Urothelium cell line (cell line): ENCODE results near the gene TMEM151A.
A peak's percentile ranks its signal among the peaks of the same experiment; 100 is the strongest.

Experiments
- DNase-seq: peaks from one replicate; pipeline ENCODE4 v3.0.0; 2011; ENCODE audit warnings: low spot score, mixed read lengths
- FAIRE-seq: peaks from 2 replicates; lab custom pipeline; 2011; peaks lifted over from hg19 to GRCh38; lab: Jason Lieb, UNC

The TMEM151A gene

DNA sequence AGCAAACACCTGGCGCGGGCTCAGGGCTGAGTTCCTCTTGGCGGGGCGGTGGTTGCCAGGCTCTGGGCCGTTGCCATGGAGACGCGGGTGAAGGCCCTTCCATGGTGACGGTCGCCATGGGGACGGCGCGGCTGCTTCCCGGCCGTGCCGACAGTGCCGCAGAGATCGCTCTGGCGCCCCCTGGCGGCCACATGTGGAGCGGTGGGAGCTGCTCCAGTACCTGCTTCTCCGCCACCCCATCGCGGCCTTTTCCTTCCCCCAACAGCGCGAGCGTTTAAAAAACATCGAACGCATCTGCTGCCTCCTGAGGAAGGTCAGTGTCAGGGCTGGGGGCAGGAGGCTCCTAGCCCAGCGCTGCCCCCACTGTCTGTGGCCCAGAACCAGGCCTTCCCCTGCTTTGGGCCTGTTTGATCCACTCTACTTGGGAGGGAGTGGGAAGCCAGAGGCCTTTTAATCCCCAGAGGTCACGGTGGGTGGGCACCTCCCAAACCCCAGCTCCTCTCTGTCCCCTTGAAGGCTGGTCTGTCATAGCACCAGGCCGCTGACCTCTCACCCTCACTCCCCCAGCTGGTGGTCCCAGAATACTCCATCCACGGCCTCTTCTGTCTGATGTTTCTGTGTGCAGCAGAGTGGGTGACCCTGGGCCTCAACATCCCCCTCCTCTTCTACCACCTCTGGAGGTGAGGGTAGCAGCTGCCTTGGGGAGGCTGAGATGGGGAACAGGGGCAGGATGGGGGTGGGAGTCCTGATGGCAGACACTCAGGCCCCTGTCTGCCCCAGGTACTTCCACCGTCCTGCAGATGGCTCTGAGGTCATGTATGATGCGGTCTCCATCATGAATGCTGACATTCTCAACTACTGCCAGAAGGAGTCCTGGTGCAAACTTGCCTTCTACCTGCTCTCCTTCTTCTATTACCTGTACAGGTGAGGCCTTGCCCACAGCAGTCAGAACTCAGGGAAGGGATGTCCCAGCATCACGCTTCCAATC lies 8.9 kb upstream of the TMEM151A start:
- FAIRE-seq (peak; percentile 98), DNase-seq (peak; percentile 98)

DNA sequence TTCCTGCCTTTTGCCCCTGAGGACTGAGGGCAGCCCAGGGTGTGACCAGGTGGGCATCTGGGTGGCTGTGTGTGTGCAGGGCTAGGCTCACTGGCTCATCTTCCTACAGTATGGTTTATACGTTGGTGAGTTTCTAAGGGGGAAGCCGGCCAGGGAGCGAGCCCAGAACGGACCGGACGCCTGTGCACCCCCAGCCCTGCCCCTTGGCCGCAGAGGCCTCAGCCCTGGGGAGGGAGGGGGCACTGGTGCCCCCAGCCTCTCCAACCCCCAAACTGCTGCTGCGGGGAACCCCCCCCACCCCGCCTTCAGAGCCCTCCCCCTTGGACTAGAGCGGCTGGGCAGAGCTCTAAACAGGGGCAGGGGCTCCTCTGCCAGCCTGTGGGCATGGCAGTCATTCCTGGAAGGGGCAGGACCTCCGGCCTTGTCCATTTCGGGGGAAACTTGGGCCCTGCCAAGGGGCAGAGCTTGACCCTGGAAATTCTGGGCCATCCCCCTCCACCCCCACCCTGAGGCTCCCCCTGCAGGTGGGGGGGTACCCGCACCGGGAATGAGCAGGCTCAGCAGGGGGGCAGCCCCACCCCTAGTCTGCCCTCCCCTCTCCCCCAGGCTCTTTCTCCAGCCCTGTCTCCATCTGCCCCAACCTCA lies 8.1 kb upstream of the TMEM151A start:
- FAIRE-seq (no peak), DNase-seq (no peak)

DNA sequence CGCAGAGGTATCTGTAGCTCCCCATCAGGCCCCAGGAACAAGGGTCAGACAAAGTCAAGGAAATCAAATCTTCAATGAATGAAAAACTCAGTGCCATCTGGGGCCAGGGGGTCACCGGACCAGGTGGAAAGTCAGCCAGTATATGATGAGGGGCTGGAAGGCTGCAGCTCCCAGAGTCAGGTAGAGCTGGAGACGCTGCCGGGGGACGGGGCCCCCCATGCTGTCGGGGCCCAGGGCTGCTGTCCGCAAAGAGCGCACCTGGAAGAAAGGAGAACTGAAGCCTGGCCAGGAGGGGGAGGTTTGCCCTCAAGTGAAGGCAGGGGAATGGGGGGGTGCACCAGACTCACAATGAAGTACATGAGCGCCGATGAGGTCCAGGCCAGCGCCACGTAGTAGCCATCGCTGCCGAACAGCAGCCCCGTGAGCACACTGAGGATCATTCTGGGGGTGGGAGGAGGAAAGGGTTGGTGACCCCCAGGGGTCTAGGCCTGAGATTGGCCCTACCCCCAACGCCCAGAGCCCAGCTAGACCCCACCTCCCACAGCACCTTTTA lies 7.1 kb upstream of the TMEM151A start:
- FAIRE-seq (no peak), DNase-seq (no peak)

DNA sequence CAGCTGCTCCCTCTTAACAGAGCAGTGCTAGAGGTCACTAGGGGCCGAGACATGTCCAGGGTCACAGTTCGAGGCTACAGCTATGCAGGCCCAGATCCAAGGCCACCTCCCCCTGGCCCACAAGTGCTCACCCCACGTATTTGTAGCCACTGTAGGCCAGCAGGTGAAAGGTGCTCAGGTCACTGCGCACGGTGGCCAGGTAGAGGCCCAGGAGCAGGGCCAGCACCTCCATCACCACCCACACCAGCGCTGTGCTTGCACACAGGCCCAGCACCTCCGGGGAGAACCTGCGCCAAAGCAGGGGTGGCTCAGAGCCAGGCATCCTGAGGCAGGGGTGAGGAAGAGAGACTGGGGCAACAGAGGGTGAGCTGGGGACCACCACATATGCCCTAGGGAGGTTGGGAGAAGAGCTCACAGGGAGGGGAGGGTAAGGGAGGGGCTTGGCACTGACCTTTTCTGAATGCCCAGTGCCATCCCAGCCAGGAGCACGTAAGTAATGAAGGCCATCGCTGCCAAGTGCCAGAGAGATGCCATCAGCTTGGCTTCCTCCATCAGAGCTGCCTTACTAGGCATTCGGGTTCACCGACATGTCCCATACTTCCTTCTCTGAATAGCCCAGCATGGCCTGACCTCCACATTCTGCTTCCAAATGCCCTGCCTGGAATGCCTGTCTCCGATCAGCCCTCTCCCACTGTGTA lies 6.3 kb upstream of the TMEM151A start:
- FAIRE-seq (no peak), DNase-seq (no peak)

DNA sequence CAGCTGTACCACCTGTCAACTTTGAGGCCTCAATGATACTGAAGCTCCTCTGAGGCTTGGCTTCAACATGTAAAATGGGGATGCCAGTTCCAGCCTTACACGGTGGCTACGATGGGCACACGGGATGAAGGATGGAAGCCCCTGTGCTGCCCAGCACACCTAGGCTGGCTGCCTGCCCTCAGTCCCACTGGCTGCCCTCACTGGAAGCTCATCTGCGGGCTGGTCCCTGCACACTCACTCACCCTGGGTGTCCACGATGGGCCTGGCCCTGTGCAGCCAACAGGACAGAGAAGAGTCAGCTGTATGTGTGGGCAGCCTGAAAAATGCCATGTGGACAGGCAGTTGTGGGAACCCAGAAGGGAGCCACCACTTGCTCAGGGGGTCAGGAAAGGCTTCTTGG lies 5.0 kb upstream of the TMEM151A start:
- FAIRE-seq: no peak
- DNase-seq: no peak

DNA sequence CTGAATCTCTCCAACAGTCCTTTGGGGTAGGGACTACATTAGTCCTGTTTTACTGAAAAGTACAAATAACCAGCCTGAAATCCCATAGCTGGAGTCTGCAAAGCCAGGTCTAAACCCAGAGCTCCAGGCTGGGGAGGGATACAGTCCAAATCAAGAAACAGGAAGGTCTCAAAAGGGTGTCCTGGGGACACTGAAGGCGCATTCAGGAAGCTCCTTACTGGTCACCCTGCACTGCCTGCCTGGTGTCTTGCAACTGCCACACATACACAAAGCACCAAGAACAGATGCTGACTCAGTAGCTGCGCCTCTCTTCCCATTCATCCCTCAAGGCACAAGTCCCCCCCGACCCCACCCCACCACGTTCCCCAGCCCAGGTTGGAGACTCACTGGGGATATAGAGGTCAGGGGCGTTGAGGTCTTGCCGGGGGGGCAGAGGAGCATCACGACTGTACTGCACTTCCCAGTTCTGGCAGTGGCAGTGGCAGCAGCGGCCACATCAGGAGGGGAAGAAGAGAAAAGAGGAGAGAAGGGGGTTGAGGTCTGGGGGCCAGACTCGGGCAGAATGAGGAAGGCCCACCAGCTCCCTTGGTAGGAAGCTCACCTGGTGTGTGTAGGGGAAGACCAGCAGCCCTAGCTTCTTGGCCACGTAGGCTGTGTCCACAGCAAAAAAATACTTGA lies 4.3 kb upstream of the TMEM151A start:
- FAIRE-seq: no peak

DNA sequence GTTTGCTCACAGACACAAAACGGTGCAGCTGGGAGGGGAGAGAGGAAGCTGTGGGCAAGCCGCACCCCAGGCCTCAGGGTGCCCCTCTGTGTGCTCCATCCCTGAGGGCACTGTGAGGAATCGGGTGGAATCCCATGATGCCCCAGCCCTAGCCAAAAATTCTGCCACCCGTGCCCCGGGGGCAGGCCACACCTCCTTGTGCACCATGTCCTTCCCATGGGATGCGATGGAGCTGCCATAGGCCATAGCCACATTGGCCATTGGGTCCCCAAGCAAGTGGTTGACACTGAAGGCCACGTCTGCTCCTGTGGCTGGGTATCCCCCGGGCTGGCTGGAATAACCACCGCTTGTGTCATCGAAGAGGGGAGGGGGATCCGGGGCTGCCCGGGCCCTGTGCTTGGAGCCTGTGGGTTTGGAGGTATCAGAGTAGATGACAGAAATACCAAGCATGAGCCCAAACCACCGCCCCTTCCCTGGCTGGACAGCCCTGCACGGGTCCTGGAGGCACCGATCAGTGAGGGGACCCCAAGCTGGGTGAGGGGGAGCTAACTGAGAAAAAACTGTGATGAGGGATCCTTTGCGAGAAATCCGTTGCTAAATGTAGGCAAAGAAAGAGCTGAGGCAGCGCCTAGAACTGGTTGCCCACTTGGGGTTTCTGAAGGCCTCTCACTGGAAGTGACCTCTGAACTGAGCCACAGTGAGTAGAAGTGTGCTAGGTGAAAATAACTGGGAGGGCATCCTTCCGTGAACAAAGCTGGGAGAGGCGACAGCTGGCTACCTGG lies 3.6 kb upstream of the TMEM151A start:
- DNase-seq (no peak), FAIRE-seq (no peak)

More for the DNA sequence above, 4.3 kb upstream of the TMEM151A start:
- DNase-seq: no peak

DNA sequence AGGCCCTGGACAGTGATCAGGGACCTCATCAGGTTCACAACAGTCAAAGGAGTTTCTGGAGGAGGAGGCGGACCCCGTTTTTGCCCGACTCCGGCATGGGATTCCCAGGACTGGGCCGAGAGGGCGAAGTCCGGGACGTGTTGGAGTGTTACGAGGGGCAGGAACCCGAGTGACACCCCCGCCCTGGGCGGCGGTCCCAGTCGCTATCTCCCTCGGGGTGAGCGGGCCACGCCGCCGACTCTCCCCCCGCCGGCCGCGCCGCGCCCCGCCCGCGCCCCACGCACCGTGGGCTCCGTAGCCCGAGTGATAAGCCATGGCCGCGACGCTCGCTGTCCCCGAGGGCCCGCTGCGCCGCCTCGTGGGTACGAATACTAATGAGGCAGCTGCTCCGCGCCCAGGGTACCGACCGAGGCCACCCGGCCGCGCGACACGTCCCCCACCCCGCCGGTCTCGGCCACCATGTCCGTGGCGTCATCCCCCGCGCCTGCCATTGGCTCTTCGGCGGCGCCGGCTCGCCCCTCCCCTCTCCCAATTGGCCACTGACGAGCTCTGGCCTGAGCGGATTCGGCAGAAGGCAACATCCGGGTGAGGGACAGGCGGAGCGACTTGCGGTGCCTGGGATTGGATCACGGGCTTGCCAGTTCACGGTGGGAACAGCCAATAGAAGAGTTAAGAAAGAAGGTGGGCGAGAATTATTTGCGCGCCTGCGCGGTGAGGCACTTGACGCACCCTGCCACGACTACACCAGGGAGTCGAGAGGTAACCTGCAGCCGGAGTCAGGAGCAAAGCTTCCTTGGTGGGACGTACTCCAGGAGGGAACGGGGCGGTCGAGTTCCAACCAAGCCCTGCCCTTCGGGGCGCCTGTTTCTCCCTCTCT lies 2.8 kb upstream of the TMEM151A start, which contains the start of gene YIF1A:
Gene YIF1A, minus strand, starts transcription at position 473 of the 877 bp plus-strand sequence. Its CDS starts 158 bp downstream, at position 315.
- peak; percentile 100 for DNase-seq
- FAIRE-seq: peak; percentile 98

DNA sequence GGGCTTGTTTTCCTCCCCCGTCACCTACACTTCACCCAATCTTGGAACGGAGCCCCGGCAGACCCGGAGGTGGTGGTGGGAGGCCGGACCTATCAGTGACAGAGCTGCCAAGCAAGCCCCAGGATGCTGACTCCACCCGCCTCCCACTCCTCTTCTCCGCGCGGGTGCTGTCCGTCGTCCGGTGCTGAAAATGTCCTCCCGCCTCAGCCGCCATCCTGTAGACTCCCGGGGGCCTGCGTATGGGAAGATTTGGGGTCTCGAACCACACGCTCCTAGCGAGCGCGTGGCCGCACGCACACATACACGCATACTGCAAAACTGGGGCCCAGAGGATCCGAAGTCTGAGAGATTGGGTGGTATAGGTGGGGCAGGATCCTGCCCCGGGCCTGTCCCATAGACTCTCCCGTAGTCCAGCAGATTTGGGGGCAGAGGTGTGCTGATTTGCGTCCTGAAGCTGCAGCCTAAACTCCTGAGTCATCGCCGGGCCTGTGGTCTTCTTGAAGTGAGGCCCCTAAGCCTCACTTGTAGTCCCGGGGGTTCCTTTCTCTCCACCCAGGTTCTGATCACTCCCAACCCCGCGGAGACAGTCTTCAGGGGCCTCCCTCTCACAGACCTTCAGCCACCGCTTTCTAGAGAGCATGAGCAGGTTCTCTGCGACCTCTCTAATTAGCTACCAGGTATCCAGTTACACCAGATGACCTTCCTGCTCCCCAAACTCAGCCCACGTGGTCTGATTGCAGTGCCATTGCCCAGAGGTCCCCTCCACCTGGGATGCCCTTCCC lies 2.0 kb upstream of the TMEM151A start:
- DNase-seq: peak; percentile 78
- no peak for FAIRE-seq

DNA sequence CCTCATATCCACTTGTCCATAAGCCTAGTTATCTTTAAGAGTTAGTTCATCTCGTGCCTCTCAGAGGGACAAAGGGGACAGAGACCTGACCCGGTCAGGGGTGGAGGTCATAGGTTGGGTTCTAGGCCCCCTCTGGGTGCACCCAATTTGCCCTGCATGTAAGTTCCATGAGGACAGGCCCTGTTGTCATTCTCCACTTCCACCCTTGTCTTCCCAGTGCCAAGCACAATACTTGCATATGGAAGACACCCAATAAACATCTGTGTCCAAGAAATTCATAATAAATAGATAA lies 1.4 kb upstream of the TMEM151A start:
- DNase-seq: no peak
- FAIRE-seq: no peak

DNA sequence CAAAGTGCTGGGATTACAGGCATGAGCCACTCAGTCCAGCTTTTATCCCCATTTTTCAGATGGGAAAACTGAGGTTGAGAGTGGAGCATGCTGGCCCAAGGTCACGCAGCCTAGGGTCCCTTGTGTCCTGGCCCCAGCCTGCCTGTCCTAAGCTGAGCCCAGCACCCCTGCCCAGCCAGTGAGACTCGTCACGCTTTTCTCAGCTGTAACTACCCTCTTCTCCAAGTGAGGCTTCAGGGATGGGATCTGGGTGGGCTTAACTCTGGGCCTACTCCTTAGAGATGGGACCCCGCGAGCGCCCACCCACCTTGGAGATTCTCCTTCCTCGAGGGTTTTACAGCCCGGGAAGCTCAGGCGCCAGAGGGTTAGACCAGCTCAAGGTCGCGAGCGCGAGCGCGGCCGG lies 390 bp upstream of the TMEM151A start:
- DNase-seq (no peak), FAIRE-seq (no peak)

DNA sequence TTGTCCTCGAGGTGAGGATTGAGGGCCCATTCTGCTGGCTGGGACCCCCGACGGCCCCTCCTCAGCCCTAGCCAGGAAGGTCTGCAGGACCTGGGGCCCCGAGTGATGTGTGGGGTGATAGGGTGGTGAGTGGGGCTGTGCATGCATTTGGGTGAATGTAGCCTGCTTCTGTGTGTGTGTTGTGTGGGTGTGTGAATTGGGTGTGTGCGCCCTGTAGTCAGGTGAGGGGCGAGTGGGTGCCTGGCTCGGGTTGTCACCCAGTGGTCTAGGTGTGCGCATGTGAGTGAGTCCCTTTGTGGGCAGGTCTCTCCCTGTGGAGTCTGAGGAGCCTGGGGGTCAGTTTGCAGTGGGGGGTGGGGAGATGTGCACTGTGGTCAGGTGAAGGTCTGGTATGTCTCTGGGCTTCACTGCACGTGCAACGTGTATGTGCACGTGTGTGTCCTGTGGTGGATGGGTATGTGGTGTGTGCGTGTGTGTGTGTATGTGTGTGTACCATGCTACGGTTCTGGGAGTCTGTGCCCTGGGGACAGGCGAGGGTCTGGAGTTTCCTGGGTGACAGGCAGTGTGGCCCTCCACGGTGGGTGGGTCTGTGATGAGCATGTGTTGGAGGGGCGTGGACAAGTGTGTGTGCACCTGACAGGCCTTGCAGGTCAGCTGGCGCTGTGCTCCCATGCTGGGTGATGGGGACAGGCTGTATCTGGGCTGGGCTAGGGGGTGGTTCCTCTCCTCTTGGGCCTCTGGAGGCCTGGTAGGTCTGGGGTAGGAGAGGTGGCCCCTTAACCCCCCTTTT lies 1.0 kb downstream of the TMEM151A start:
- no peak for DNase-seq
- FAIRE-seq: peak; percentile 79

DNA sequence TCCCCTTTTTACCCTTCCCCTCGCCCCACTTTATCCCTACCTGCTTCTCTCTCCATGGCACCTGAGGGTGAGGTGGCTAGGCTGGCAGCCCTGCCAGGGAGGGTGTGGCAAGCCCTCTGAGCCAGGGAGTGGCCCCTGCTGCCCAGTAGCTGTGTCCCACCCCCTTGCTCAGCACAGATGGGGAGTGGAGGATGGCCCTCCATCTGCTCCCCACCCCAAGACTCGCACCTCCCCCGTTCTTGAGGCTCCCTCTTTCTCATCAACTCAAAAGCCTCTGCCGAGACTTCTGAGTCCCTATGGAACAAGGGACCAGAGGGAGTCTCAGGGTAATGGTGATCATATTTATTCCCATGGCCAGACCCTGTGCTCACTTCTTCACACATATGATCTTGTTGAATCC lies 1.7 kb downstream of the TMEM151A start:
- no peak for DNase-seq
- FAIRE-seq: no peak

DNA sequence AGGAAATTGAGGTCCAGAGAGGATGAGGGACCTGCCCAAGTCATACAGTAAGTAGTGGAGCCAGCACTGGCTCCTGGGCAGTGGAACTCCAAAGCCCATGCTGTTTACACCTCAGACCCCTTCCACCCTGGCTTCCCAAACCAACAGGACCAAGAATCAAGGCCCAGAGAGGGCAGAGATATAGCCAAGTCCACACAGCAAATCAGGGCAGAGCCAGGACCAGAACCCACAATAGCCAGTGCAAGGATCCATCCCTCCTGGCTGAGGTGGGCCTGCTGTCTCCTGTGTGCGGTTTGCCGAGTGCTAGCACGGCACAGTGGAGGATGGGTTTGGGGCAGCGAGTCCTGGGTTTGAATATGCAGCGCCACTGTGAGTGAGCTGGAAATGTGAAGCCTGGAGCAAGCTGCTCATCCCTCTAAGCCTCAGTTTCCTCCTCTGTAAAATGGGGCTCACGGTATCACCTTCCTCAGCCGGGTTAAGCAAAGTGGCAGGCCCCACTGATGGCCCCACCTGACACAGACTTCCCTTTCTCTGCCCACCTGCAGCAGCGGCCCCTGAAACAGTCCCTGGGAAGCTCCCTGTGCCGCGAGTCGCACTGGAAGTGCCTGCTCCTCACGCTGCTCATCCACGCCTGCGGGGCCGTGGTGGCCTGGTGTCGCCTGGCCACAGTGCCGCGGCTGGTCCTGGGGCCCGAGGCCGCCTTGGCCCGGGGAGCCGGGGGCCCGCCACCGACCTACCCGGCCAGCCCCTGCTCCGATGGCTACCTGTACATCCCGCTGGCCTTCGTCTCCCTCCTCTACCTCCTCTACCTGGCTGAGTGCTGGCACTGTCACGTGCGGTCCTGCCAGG lies 2.3 kb downstream of the TMEM151A start:
- FAIRE-seq (no peak), DNase-seq (no peak)

DNA sequence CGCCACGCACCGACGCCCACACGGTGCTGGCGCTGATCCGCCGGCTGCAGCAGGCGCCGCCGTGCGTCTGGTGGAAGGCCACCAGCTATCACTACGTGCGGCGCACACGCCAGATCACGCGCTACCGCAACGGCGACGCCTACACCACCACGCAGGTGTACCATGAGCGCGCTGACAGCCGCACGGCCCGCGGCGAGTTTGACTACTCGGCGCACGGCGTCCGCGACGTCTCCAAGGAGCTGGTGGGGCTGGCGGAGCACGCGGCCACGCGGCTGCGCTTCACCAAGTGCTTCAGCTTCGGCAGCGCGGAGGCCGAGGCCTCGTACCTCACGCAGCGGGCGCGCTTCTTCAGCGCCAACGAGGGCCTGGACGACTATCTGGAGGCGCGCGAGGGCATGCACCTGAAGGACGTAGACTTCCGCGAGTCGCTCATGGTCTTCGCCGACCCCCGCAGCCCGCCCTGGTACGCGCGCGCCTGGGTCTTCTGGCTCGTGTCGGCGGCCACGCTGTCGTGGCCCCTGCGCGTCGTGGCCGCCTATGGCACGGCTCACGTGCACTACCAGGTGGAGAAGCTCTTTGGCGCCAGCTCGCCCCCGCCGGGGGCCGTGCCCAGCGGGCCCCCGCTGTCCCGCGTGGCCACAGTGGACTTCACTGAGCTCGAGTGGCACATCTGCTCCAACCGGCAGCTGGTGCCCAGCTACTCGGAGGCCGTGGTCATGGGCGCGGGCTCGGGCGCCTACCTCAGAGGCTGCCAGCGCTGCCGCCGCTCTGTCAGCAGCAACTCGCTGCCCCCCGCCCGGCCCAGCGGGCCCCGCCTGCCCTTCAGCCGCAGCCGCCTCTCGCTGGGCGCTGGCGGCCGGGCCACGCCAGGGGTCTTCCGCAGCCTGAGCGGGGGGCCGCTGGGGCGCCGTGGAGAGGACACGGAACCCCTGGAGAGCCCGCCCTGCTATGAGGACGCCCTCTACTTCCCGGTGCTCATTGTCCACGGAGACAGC lies 3.2 kb downstream of the TMEM151A start:
- no peak for DNase-seq
- no peak for FAIRE-seq
